ENCODE measurements around the gene BACE2.

DNA sequence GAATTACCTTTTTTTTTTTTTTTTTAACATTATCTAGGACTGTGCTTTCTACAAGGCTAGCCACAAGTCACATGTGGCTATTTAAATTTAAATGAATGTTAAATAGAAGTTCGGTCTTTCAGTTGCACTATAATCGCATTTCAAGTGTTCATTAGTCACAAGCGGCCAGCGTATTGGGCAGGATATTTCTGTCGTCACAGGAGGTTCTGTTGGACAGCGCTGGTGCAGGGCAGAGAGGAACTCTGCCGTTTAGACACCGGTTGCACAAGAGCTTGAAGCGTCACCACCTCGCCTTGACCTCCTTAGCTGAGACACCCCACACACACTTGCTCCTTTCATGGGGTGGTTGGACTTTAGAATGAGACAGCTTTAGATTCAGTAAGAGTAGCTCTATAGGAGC is 64.1 kb downstream of the BACE2 start:
- TF ChIP-seq, protein P1, sequence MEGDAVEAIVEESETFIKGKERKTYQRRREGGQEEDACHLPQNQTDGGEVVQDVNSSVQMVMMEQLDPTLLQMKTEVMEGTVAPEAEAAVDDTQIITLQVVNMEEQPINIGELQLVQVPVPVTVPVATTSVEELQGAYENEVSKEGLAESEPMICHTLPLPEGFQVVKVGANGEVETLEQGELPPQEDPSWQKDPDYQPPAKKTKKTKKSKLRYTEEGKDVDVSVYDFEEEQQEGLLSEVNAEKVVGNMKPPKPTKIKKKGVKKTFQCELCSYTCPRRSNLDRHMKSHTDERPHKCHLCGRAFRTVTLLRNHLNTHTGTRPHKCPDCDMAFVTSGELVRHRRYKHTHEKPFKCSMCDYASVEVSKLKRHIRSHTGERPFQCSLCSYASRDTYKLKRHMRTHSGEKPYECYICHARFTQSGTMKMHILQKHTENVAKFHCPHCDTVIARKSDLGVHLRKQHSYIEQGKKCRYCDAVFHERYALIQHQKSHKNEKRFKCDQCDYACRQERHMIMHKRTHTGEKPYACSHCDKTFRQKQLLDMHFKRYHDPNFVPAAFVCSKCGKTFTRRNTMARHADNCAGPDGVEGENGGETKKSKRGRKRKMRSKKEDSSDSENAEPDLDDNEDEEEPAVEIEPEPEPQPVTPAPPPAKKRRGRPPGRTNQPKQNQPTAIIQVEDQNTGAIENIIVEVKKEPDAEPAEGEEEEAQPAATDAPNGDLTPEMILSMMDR (conservative IDR thresholded peaks at IDR 0.05): no peak
- TF ChIP-seq EZH2 (IDR thresholded peaks at IDR 0.05; ENCODE audit: low read depth): no peak
